Lower leg skin (tissue), 3 donors: ENCODE measurements around the gene MCTP1.

Experiments
- POLR2A ChIP-seq, 2 donors: fragments of 450-650 bp; IDR thresholded peaks; one replicate each; pipeline ENCODE4 v1.6.1; 2016 to 2017; ENCODE audit warnings: antibody characterized with exemption in 2 of 2, mild to moderate bottlenecking in 1 of 2, moderate library complexity in 1 of 2
- TF ChIP-seq, protein P1 (sequence below), 3 donors: fragments of 450-650 bp; IDR thresholded peaks; one replicate each; pipeline ENCODE4 v1.5.1; 2016; ENCODE audit warnings: antibody characterized with exemption in 3 of 3, mild to moderate bottlenecking in 3 of 3, moderate library complexity in 2 of 3

DNA sequence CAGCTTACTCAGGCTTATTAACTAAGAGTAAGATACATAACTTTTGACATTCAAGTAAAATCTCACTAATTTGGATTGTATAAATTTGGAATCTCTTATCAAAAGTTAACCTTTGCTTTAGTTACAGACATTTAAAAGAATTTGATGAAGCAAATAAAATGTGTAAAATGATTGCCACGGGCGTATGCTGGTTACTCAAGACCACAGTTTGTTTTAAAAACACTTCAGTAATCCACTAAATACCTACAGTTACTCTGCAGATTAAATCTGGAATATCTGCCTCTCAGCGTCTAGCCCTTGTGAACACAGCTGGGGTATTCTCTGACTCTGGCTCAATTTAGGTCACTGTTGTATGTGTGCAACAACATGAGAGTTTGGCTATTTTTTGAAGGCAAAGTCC is 143.8 kb downstream of the MCTP1 start:
- TF ChIP-seq, protein P1, sequence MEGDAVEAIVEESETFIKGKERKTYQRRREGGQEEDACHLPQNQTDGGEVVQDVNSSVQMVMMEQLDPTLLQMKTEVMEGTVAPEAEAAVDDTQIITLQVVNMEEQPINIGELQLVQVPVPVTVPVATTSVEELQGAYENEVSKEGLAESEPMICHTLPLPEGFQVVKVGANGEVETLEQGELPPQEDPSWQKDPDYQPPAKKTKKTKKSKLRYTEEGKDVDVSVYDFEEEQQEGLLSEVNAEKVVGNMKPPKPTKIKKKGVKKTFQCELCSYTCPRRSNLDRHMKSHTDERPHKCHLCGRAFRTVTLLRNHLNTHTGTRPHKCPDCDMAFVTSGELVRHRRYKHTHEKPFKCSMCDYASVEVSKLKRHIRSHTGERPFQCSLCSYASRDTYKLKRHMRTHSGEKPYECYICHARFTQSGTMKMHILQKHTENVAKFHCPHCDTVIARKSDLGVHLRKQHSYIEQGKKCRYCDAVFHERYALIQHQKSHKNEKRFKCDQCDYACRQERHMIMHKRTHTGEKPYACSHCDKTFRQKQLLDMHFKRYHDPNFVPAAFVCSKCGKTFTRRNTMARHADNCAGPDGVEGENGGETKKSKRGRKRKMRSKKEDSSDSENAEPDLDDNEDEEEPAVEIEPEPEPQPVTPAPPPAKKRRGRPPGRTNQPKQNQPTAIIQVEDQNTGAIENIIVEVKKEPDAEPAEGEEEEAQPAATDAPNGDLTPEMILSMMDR (IDR thresholded peaks at IDR 0.05): no peak
- no peak for TF ChIP-seq POLR2A (IDR thresholded peaks at IDR 0.05)
